Cortex of kidney (tissue), 1 donor: ENCODE measurements around the gene BABAM1.

Source experiments
- DNase-seq: peaks from one replicate; lab custom pipeline; 2025; lab: John Stamatoyannopoulos, UW

Gene BABAM1

DNA sequence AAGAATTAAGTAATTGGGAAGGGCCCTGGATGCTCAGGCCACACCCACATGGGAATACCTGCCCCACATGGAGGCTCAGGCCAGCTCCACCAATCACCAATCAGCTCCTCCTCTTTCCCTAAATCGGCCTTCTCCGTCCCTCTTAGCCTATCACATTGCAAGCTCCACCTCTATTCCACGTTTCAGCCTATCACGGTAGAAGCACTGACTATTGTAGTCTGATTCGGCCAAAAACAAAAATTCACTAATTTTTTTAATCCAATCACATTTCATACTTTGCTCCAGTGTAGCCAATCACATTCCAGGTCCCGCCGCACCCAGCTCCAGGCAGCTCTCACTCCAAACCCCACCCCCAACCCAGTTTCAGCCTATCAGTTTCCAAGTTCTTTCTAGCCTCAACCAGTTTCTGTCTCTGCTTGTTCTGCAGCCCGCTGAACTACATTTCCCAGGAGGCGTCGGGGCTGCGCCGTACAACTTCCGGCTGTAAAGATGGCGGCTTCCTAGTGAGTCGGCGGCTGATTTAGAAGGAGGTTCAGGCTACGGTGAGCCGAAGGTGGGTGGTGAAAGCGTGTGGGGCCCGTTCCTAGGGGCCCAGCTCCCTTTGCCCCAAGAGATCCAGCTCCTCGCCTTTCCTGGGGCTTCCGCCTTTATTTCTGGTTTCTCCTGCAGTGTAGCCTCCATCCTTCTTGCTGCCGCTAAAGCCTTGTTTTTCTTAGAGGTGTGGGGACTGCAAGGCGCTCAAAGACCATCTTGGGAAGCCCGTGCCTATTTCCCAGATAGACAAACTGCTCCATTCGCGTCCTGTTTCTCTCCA, at the start of gene BABAM1:
Gene BABAM1 (plus strand): TSS at position 469 of the 814 bp plus-strand sequence. CDS start 1,364 bp downstream, outside the sequence.
- no peak for DNase-seq

DNA sequence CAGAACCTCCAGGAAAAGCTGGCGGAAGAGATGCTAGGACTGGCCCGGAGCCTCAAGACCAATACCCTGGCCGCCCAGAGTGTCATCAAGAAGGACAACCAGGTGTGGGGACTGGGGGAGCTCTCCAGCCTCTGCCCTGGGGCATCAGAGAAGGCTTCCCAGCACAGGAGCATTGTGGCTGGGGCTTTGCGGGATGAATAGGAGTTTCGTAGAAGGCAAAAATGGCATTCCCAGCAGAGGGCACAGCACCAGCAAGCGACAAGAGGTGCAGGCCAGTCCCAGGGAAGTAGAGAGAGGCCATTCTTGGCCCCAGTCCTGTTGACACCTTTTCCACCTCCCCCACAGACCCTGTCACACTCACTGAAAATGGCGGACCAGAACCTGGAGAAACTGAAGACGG, 48.0 kb upstream of the BABAM1 start:
- no peak for DNase-seq

GRCh38 chr19:17220207-17220758, 47.0 kb upstream of the BABAM1 start:
- DNase-seq = no peak

- DNase-seq = no peak
Measured at GRCh38 chr19:17225053-17225452, 42.2 kb upstream of the BABAM1 start.

DNA sequence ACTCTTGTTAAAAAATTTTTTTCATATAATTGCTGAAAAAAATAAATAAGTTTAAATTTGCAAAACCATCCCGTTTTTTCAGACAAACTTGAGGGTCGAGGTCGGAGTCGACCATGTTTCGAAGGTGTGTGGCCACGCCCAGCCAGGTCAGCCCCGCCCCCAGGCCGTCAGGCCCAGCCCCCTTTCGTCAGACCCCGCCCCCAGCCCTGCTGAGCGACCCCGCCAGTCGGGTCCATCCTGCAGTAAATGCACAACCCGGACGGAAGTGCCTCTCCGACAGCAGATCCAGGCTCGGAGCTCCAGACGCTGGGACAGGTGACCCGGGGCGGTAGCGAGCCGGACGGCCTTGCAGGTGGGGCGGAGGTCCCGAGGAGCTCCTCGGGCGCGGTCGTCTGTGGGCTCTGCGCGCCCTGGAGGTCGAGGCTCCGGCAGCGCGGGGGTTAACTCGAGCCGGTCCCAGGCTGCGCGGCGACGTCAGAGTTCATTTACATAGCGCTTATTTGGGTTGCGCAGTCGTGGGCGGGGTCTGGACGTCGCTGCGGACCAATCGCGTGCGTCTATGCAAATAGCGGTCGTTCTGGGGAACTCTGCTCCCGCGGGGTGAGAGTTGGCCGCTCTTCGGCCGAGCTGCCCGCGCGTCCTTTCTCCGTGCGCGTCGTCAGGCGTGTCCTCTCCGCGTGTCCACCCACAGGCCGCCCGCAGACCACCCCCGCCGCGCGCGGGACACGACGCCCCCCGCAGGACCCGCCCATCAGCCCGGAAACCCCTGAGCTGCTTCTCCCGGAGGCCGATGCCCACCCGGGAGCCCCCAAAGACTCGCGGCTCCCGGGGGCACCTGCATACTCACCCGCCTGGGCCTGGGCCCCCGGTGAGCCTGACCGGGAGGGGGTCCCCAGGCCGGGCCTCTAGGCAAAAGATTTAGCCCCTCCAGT, 41.0 kb upstream of the BABAM1 start, which contains the start of gene OCEL1:
Gene OCEL1 (plus strand): TSS at position 225 of the 932 bp plus-strand sequence. CDS start 22 bp downstream, at position 247.
- no peak for DNase-seq

GRCh38 chr19:17227798-17228367, 39.4 kb upstream of the BABAM1 start:
- DNase-seq = no peak

GRCh38 chr19:17229890-17230289, 37.4 kb upstream of the BABAM1 start:
- no peak for DNase-seq

GRCh38 chr19:17232258-17232657, 35.0 kb upstream of the BABAM1 start:
- no peak for DNase-seq

DNA sequence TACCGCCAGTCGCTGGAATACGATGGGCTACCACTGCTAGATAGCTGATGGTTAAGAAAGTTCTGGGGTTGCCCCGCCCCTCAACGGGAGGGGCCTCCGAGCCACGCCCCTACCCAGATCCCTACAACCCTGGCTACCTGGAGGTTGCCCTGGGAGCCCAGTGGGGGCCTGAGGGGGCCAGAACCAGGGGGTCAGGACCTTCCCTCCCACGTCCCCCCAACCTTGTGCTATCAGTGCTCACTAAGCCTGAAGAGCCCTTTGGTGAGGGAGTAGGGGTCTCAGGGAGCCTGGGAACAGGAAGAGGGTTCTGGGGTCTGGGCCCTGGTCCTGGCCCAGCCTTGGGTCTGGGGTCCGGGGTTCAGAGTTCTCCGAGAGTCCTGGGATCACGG, 32.3 kb upstream of the BABAM1 start:
- DNase-seq = no peak

- DNase-seq = no peak
Measured at GRCh38 chr19:17235300-17235970, 31.8 kb upstream of the BABAM1 start.

- DNase-seq = no peak
Measured at GRCh38 chr19:17235971-17236777, 31.1 kb upstream of the BABAM1 start.

- no peak for DNase-seq
Measured at GRCh38 chr19:17236811-17237543, 30.3 kb upstream of the BABAM1 start.

DNA sequence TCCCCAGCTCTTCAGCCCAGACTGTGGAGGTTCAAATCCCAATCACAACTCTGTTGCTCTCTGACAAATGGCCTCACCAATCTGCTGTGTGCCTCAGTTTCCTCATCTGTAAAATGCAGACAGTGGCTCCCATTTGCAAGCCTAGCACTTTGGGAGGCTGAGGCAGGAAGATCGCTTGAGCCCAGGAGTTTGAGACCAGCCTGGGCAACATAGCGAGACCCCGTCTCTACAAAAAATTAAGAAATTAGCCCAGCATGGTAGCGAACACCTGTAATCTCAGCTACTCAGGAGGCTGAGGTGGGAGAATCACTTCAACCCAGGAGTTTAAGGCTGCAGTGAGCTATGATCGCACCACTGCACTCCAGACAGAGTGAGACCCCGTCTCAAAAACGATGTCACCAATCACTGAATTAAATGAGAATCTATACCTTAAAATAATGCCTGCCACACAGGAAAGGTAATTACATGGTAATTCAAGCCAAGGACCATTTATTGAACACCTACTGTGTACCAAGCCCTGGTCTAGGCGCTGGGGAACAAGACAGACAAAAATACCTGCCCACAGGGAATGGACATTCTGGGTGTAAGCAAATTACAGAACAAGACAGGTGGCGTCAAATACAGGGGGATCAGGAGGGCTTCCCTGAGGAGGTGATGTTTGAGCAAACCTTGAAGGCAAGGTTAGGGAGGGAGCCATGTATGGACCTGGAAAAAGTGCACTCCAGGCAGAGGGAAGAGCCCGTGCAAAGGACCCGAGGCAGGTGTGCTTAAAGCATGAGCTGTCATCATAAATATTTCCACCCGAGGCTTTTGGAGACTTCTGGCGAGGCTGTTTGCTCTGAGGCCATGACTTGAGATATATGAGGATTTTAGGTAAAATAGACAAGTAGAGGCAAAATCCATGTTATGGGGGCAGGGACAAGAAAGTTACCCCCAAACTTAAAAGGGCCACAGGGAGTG, 29.2 kb upstream of the BABAM1 start:
- DNase-seq = no peak

DNA sequence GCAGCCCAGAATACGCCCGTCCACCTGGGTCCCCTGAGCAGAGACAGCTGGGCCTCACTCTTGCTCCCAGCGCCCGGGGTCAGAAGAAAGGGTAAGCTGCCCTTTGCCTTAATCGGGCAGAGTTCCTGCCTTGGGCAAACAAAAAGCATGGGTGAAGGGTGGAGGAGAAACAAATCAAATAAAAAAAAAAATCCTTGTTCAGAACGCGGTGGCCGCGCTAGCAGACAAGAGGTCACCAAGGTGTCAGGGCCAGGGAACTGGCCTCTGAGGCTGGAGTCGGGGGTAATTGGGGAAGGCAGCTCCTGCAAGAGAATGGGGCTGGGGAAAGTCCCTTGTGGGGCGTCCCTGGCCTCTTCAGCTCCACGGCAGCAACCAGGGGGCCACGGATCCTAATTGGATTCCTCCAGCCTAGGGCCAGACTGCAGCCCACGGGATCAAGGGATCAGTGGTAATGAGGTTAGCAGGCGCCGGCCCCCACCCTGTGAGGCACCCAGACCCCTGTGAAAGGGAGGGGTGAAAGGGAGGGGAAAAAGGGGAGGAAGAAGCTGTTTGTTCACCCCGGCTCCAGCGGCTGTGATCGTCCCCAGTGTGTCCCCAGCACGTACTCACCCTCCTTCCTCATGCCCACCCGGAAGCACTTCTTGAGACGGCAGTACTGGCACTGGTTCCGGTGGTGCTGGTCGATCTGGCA, 27.0 kb upstream of the BABAM1 start:
- no peak for DNase-seq

GRCh38 chr19:17240826-17241399, 26.3 kb upstream of the BABAM1 start:
- no peak for DNase-seq

- DNase-seq = no peak
Measured at GRCh38 chr19:17242431-17243208, 24.6 kb upstream of the BABAM1 start.
